CD4-positive, alpha-beta T cell treated with Interleukin-4 for 4 hours (primary cell): ENCODE results near the gene NOL4L.

Experiments used
- DNase-seq: peaks from one replicate; pipeline ENCODE4 v3.0.0-alpha.2; 2020

The NOL4L gene

DNA sequence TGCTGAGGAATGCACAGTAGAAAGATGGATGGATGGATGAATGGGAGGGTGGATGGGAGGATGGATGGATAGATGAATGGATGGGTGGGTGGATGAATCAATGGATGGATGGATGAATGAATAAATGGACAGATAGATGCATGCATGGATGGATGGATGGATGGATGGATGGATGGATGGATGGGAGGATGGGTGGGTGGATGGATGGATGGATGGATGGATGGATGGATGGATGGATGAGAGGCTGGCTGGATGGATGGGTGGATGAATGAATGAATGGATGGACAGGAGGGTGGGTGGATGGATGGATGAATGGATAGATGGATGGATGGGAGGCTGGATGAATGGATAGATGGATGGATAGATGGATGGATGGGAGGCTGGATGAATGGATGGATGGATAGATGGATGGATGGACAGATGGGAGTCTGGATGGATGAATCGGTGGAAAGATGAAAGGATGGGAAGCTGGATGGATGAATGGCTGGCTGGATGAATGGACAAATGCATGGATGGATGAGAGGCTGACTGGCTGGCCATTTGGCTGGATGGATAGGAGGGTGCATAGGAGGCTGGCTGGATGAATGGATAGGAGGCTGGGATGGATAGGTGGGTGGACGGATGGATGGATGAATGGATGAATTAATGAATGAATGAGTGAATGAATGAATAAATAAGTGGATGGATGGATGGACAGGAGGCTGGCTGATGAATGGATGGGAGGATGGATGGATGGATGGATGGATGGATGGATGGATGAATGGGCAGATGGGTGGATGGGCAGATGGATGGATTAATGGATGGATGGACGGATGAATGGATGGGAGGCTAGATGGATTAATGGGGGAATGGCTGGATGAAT, 28.3 kb upstream of the NOL4L start:
- no peak for DNase-seq

DNA sequence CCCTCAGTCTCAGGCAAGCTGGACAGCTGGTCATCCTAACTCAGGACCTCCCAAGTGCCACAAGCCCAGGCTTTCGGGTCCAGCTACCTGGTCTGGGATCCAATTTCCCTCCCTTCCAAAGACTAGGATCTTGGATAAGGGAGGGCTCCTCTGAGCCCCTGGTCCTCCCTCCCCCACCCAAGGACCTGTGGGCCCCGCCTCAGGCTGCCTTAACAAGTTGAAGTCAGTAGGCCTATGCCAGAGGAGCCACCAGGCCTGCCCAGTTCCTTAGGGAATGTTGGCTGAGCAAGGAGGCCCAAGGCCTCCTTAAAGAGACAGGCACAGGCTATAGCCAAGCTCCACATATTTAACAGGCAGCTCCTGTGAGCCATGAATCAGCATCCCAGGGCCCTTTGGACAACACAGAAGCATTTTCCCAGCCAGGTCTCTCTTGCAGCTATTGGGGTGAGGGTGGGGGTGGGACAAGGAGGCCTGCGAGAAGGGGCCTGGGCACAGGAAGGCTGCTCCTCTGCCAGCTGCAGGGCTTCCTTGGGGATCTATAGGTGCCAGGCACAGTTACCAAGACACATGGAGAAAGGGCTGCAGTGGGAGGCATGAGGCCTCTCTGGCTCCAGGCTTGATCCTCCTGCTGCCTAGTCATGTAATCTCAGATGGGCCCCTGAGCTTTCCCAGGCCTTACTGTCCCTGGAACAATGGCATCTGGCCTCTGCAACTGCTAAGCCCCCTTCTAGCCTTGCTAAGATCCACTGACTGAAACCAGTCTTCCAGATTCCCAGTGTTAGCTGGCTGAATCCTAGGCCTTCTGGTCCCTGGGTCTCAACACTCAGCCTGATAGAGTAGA, 27.4 kb upstream of the NOL4L start:
- no peak for DNase-seq

DNA sequence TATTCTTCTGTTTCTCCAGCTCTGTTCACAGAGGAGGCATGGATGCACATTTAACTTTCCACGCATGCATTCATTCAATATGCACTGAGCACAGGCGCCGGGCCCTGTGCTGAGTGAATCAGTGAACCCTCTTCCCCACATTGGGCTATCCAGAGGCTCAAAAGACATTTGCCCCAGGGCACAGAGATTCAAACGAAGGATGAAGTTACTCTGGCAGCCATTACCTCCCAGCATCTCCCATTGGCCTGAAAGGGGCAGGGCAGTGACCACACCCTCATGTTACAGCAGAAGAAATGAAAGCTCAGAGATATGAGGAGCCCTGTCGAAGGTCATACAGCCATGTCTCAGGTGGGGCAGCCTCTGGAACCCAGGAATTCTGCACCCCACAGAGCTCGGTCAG, 26.7 kb upstream of the NOL4L start:
- DNase-seq: no peak

DNA sequence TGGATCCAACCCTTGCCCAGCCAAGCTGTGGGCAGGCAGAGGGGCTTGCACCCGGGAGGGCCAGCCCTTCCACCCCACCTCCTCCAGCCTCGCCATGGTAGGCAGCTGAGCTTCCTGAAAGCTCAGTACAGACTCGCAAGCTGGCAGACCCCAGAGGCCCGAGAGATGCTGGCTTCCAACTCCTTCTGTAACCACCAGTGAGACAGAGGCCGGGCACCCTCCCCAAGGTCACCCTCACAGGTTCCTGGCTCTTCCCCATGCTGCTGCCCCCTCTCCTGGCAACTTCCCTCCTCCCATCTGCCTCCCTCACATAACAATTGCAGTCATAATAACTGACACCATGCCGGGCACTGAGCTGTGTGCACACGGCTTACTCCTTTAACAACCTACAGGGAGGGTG, 26.2 kb upstream of the NOL4L start:
- no peak for DNase-seq

DNA sequence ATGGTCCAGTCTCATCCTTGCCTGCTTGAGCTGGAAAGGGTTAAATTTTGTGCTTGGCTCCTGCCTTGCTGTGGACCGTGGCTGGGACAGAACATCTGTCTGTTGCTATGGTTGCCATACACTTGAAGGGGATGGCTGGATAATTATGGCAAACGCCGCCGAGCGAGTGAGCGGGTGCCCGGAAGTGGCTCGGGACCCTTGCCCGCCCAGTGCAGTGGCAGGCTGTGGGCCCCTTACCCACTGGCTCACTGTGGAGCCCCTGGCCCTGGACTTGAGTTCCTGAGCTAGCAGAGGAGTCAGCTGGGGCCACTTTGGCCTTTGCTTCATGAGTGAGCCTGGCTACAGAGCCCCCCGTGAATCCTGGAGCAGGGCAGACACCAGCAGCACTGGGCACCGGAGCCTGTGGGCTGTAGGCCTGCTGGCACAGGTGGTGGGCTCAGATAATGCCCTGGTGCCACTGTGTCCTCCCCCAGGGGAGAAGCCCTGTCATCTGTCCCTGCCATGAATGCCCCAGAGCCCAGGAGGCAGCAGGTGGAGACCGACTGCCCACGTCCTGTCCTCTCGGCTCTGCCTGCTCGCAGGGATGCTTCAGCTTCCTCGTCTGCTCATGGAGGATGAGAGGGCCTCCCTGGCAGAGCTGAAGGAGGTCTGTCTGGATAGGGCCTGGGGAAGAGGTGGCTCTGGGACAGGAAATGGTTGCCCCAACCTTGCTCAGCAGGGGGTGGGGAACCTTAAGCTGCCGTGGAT, 25.5 kb upstream of the NOL4L start:
- DNase-seq: no peak

DNA sequence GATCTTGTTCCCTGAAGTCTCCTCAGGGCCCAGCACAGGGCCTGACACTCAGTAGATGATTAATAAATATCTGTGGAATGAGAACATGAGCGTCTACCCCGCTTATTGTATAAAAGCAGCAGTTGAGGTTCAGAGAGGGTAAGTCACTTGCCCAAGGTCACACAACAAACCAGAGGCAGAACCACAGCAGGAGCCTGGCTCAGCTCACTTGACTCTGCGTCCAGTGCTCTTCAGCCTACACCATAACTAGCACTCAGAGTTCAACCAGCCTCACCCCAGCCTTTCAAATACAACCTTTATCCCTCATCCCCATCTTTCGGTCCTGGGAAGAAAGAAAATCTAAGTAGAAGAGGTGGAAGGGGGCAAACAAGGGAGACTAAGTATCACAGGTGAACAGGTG, 24.9 kb upstream of the NOL4L start:
- no peak for DNase-seq

DNA sequence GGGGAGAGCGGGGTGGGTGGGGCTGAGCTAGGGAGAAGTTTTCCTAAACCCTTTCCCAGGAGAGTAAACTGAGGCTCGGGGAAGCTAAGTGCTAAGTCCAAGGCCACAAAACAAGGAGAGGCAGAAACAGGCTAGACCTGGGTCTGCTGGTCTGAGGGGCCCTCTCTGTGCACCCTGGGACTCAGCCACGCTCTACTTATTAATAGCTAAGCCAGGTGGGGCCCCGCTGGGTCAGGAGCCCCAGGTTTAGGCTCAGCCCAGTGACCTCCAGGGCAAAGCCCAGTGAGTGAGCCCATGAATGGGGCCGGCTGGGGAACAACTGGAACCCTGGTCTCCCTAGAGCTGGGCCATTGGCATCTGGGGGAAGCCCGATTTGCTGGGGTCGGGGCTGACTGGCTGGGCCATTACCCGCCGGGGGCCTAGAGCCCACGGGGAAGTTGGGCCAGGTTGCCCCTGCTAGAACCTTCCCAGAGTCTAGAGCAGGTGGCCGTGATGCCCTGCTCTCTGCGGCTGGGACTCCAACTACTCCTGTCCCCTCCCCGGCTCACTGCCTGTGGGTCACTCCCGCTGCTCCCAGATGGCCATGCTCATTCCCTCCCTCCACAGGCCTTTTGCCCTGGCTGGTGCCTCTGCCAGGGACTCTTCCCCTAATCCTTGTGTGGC, 24.1 kb upstream of the NOL4L start:
- DNase-seq: no peak

DNA sequence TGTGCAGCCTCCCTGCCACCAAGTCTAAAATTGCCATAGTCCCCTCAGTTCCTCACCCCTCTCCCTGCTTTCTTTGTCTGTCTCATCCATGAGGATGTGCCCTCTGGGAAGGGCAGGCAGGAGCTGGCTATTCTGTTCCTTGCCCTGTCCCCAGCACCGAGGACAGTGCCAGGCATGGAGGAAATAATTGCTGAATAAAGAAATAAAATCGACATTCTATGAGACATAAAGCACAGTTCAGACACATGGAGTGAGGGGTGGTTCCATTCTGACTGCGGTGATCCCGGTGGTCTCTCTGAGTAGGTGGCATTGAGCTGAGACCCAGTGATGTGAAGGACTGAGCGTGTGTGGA, 23.5 kb upstream of the NOL4L start:
- no peak for DNase-seq

DNA sequence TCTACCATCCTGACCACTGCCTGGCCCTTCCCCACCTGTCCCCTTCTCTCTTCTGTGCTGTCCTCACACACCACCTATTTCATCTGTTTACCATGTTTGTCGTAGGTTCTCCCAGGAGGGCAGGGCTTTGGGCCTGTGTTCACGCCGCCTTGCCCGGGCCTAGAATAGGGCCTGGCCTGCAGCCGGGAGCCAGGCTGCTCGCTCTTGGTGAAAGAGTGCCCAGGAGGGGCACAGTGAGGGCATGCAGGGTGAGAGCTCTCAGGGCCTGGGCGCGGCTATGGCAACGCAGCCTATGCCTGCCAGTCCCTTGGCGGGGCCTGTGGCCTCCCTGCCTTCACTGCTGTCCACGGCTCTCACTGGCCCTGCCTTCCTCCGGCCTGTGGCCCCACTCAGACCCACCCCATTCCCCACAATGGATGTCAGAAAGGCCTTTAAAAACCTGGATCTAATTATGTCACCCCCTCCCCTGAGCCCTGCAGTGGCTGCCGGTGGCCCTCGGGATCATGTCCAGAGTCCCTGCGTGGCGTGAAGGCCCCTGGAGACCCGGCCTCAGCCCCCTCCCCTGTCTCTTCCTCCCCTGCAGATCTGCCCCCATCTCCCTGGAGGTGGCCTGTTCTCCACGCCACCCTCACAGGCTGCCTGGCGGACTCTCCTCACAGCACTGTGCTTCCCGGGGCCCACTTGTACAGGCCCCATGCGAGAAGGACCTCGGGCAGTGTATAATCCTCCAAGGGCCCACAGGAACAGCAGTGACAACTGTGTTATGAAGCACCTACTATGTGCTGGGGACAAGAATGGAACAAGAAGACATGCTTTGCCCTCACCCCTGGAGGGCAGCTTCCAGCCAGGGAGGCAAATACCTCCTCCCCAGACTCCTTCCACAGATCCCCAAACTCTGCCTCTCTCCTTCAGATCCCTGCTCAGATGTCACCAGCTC, 22.9 kb upstream of the NOL4L start:
- DNase-seq: no peak

DNA sequence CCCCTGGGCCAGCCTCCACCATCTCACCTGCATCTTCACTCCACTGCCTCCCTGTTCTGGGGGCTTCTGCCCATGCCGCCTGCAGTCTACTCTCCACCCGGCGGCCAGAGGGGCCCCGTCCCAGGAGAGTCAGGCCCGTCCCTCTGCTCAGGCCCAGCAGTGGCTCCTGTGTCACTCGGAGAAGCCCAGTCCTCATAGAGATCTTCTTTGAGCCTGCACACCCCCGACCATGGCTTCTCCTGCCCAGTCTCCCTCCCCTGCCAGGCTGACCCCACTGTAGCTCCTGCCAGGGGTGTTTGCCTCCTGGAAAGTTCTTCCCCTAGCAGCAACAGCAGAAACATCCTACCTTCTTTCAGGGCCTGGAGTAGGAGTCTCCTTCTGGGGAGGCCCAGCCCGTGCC, 22.2 kb upstream of the NOL4L start:
- DNase-seq: no peak

DNA sequence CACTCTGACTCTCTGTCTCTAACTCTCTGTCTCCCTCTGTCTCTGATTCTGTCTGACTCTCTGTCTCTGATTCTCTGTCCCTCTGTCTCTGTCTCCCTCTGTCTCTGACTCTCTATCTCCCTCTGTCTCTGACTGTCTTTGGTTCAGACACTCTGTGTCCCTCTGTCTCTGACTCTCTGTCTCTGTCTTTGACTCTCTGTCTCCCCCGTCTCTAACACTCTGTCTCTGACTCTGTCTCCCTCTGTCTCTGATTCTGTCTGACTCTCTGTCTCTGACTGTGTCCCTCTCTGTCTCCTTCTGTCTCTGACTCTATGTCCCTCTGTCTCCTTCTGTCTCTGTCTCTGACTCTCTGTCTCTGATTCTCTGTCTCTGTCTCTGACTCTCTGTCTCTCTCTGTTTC, 21.7 kb upstream of the NOL4L start:
- DNase-seq: no peak

DNA sequence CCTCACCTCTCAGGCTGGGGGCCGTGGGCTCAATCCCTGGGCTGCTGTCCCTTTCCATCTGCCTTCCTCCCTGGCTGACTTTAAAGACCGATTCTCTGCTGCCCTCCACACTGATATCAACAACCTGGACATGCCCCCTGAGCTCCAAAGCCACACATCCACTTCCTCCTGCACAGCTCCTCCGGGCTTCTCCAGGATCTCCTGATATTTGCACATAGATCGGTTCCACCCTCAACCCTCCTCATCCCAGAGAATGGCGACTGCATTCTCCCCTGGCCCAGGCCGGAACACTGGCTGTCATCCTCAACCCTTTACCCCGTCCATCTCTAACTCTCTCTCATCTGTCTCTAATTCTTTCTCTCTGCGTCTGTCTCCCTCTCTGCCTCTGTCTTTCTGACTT, 21.0 kb upstream of the NOL4L start:
- no peak for DNase-seq

DNA sequence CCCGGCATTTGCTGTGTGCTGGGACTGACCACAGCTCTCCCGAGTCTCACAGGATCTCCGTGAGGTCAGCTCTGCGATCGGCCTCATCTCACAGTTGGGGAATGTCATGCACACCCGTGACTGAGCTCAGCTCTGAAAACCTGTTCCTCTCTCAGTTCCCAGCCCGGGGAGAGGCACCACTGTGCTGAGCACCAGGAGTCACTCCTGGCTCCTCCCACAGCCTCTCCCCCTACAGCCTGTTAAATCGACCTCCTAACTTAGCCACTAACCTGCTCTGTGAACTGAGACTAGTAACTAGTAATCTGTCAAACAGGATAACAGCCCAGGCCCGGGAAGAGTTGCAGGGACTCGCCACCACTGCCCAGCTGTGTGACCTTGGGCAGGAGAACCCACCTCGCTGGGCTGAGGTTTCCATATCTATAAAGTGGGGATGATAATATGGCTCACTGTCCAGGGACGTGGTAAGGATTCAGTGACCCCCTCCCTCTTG, 20.1 kb upstream of the NOL4L start:
- DNase-seq: no peak

DNA sequence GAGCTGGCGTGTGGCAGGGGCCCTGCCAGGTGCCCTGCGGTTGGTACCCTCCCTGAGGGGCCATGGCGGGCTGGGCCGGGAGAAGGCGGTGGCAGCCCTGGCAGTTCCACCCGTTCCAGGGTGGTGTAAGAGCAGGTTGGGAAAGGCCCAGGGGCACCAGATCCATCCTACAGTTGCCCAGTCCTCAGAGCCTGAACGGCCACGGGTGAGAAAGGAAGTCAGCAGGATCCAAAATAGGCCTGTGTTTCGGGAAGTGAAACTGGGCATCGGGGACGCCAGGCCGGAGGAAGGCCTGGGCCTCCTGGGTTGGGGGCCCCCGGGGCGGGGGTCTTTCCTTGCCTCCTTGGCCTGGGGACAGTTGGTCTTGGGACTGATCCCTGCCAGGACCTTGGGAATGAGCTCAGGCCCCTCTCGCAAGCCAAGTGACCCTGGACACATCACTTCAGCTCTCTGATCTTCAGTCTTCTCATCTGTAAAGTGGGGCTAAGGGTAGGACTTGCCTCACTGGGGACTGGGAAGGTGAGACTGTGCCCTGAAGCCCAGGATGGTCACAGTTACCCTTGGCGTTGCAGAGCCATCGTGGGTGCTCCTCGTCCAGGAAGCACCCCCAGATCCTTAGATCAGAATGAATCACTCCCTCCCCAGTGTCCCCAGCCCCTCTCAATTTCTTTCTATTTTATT, 18.1 kb upstream of the NOL4L start:
- DNase-seq: no peak

DNA sequence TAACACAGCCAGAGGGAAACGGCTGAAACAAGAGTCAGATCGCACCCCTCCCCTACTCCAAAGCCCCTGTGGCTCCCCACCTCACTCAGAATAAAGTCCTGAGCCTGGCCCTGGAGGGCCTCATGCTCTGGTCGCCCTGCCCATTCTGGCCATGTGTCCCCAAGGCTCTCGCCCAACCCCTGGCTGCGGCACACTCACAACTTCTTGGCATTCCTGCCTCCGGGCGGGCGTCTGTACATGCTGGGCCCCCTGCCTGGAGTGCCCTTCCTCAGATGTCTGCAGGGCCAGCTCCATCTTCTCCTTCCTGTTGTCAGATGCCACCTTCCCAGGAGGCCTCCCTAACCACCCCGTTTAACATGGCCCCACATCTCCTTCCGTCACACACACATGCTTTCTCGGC, 17.1 kb upstream of the NOL4L start:
- DNase-seq: no peak

DNA sequence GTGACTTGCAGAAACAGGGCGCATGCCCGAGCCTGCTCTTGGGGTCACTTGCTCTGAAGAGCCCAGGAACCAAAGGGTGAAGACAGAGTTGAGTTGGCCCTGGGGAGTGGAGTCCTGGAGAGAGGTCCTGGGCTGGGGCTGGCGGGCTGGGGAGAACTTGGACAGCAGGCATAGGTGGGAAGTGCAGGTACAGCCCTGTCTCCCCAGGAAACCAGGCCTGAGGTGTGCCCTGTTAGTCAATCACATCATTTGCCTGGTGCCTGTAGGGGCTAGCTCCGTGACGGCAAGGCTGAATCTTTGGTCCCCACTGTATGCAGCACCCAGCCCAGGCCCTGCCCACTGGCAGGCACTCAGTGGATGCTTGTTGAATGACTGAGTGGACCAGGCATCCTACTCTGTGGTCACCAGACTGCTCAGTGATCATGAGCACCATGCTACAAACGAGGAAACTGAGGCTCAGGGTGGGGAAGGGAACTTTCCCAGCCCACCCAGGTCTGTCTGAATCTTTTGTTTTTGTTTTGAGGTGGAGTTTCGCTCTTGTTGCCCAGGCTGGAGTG, 15.6 kb upstream of the NOL4L start:
- no peak for DNase-seq

DNA sequence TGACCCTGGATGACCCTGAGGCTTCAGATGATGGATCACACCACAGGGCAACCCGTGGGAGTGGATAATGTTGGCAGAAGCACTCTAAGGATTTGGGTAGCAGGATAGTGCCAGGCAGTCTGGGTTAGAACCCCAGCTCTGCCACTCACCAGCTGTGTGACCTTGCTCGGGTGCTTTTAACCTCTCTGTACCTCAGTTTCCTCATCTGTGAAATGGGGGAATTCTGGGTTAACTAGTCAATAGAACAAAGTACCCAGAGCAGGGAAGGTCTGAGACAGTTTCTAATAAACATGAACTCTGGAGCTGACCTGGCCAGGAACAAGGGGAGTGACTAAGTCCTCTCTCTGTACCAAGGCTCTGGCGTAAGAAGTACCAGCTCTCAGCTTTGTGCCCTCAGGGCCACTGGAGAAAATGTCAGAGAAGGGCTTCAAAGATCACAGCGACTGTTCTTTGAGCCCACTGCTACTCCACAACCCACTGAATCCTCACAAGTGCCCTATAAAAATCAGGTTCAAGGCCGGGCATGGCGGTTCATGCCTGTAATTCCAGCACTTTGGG, 14.7 kb upstream of the NOL4L start:
- DNase-seq: no peak

DNA sequence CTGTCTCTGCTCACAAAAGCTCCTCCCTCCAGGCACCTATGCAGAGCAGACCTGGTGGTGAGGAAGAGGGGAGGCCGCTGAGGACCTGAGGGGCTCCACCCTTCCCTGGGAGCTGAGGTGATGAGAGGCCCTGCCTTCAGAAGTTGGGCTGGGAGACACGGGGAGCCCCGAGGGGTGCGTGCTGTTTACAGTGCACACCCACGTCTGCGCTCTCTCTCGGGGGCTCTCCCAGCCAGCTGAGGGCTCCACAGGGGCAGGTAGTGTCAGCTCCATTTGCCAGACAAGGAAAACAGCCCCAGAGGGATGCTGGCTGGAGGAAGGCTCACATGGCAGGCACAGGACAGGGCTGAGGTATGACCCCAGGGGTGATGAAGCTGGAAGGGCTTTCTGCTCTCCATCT, 13.5 kb upstream of the NOL4L start:
- no peak for DNase-seq

DNA sequence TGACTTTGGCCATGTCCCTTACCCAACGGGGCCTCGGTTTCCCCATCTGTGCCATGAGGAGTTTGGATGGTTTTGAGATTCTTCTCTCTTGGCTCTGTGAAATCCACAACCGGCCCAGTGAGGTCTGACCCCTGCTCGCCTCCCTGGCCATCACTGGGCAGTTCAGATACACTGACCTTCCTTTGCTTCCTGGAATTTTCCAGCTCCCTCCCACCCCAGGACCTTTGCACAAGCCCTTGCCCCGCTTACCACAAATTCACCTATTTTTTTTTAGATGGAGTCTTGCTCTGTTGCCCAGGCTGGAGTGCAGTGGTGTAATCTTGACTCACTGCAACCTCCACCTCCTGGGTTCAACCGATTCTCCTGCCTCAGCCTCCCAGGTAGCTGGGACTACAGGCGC, 12.6 kb upstream of the NOL4L start:
- DNase-seq: no peak

DNA sequence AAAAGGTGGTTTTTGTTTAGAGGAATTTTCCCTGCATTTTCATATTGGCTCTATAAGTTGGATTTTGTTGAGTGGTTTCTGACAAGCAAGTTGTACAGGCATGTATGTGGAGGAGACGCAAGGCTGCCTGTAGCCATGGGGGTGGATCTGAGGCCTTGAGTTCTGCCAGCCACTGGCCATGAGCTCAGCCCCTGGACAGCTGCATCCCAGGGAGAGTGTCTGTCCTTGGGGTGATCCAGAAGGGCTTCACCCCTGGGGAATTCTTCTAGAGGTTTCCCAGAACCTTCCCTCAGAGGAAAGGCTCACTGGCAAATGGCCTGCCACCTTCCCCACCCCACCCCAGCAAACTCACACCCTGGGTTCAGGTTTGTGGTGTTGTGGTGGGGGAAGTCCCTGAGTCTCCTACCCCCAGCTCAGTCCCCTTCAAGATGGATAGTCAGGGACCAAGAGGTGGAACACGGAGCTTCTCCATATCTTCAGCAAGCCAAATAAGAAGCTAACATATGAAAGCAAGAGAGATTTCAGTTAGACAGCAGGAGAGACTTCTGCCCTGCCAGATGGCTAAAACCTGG, 11.6 kb upstream of the NOL4L start:
- DNase-seq: no peak
